Stimulated activated CD4-positive, alpha-beta T cell treated with anti-CD3 and anti-CD28 coated beads, TNF-alpha, amount 100 ng/mL, for 48 hours (primary cell): ENCODE data around the gene MAGEA11.
"Not testable (repeated sequence)": the region's sequence is repeated elsewhere in the genome, so short reads cannot be mapped to it uniquely, and the experiment has no call there.

Source experiments
- DNase-seq, 3 donors: peaks; one replicate each; pipeline ENCODE4 v3.0.0-alpha.2; 2020; ENCODE audit warnings: low read depth in 3 of 3

MAGEA11 gene

DNA sequence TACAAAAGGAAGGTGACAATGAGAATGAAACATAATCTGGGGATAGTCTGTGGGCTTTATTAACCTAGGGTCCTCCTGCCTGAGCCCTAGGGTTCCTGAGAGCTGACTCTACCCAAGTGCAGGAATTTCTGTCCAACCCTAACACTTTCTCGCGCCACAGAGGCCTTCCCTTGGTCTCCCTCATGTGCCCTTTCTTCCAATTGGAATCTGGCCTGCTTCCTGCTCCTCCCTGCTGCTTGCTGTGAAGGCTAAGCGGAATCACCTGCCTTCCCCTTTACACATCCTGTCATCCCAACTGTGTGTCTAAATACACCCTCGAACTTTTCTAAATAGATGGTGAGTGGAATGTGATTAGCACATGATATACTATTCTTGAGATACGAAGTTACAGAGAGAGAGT is 5.9 kb downstream of the MAGEA11 start:
- no peak for DNase-seq

DNA sequence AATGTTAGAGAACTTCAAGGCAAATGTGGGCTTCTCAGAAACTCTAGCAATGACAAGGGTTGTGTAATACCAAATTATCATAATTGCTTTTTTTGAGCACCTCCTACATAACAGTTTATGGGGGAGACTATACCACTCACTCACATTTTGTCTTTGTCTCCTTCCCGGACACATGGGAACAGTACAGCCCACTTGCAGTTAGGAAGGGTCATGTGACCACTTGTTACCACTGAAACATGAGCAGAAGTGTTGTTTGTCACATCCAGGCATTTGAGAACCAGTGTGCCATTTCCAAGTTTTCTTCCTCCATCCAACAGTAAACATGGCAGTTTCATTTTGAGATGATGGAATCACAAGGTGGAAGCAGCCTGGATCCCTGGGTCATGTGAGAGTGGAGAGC is 6.9 kb downstream of the MAGEA11 start:
- DNase-seq, result no peak

- no peak for DNase-seq
These were observed 8.3 kb downstream of the MAGEA11 start for GRCh38 chrX:149720021-149720689.

DNA sequence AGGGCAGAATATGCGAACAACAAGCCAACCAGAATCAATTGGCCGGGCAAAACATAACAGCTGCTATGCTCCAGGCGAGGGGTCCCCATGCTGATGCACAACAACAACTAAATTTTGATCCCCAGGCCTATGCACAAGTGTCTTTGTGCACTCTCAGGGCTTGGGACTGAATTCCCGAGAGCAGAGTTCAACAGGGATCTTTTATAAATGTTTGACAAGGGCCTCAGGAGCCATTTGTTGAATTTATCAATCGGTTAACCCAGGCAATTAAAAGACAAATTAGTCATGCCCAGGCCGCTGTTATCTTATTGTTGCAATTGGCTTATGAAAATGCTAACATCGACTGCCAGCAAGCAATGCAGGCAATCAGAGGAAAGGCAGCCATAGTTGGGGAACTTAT is 9.4 kb downstream of the MAGEA11 start:
- DNase-seq, result not testable (repeated sequence)

GRCh38 chrX:149721778-149722177 is 9.9 kb downstream of the MAGEA11 start:
- no peak for DNase-seq

DNA sequence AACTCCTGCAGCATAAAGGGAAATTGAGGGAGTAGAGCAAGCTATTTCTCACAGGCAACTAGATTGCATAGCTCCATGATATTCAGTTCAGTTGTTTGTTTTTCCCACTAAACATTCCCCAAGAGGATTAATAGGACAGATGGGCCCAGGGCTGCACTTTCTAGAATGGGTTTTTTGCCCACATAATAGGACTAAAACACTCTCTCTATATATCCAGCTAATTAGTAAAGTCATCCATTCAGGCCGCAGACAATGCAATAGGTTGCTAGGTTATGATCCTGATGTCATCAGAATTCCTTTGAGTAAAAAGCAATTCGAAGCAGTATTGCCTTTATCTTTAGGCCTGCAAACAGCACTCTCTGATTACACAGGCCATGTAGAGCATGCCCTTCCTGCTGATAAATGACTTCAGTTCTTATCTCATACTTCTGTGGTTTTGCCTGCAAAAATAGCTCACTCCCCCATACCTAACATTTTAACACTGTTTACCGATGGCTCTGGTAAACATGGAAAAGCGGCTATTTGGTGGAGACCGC is 11.8 kb downstream of the MAGEA11 start:
- DNase-seq, result not testable (repeated sequence)

DNA sequence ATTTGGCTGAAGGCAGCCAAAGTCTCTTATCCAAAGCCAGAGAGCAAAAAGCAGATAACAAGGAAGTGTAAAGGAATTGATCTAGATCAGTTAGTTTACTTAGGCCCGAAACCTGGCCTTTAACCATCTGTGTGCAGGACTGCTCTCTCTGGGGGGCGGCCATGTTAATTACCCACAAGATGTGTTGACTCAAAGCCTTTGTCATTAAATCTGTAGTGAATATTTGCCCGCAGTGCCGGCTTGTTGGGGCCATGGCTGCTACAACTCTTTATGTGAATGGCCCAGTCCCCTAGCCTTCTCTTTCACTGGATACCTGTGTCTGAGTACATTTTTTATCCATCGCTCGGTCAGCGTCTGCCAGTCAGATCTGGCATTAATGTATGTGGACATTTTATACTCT is 15.4 kb downstream of the MAGEA11 start:
- DNase-seq, result not testable (repeated sequence)

- not testable (repeated sequence) for DNase-seq
These were observed 30.4 kb downstream of the MAGEA11 start for GRCh38 chrX:149742269-149742668.

DNA sequence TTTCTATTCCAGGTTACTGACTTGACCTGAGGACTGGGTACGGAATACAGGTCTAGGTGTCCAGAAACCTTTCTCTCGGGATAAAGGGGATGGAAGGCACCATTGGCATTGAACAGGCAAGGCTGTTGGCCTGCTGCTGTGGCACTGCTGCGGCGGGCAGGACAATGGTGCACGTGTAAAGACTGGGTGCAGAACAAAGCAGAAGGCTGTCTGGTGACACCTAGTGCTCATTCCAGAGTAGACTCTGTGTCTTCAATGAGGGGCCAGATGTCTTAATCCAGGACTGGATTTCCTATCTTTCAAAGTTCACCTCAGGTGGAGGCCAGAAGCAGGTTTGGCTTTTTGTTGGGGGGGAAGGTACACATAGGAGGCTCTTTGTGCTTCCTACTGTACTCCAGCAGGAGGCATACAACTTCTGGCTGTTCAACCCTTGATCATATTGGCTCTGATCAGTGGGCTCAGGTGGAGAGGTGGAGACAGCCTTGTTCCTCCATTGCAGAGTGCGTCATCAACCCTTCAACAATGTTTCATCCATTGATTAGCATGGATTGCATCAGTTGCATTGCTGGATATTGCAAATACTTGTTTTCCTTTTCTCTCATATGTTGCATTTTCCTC is 34.6 kb downstream of the MAGEA11 start:
- not testable (repeated sequence) for DNase-seq

- no peak for DNase-seq
These were observed 45.6 kb downstream of the MAGEA11 start for GRCh38 chrX:149757206-149758067.

- DNase-seq, result no peak
These were observed 46.3 kb downstream of the MAGEA11 start for GRCh38 chrX:149758068-149758714.

DNA sequence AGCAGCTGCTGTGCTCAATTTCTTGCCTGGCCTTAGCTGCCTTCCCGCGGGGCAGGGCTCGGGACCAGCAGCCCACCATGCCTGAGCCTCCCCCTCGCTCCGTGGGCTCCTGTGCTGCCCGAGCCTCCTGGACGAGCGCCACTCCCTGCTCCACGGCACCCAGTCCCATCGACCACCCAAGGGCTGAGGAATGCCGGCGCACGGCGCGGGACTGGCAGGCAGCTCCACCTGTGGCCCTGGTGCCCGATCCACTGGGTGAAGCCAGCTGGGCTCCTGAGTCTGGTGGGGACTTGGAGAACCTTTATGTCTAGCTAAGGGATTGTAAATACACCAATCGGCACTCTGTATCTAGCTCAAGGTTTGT is 46.8 kb downstream of the MAGEA11 start:
- not testable (repeated sequence) for DNase-seq

DNA sequence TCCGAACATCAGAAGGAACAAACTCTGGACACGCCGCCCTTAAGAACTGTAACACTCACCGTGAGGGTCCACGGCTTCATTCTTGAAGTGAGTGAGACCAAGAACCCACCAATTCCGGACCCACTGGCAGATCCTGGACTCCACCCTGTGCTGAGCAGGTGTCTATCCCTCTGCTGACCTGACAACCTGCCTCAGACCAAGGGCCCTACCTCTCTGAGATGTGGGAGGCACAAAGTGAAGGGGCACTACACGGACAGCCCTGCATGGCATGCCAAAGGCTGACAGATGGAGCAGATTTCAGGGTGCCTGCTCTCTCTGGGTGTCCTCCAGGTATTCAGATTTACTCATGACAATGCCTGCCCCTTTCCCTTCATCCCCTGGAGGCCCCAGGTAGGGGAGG is 48.0 kb downstream of the MAGEA11 start:
- DNase-seq, result no peak

GRCh38 chrX:149760965-149761364 is 49.1 kb downstream of the MAGEA11 start:
- no peak for DNase-seq

GRCh38 chrX:149761858-149762674 is 50.2 kb downstream of the MAGEA11 start:
- not testable (repeated sequence) for DNase-seq

DNA sequence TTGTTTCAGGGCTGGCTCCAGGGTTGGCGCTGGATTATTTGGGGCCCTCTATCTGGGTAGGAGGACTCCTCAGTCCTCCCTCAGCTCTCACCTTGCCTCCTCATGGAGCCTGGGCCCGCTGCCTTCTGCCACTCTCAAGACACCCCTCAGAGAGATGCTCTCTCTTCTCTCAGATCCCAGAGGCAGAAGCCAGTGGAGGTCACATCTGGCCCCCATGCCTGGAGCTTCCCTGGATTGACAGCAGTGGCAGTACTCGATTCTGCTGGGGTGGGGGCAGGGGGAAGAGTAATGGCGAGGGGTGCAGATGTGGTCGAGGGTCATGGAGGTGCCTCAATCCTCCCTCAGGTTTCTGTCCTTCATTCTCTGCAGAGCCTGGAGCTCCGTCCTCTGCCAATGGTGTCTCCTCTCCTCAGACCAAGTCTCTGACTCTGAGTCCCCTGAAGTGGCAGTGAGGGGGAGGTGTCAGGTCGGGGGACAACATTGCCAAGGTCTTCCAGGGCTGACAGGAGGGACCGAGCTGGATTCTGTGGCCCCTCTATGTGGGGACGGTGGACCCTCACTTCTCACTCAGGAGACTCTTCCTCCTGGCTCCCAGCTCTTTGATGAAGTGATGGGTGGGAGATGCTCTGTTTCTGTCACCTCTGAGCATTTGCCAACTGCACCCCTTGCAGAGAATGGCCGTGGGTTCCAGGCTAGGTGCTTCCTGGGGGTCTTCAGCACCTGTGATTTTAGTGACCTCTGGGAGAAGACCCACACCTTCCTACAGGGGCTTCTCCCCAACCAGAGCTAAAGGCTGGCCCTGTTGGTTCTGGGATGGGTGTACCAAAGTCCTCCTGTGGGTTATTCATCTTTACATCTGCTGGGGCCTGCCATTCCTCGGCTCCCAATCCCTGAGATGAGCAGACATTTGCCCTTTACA is 51.1 kb downstream of the MAGEA11 start:
- no peak for DNase-seq
